SH-SY5Y (cell line): ENCODE measurements around the gene CEP70.

Experiments used
- GATA2 ChIP-seq: IDR thresholded peaks from 2 replicates; pipeline ENCODE4 v1.6.1; 2011; ENCODE audit warnings: mild to moderate bottlenecking, low read depth, low read length
- GATA3 ChIP-seq: IDR thresholded peaks from 2 replicates; pipeline ENCODE4 v1.6.1; 2011; ENCODE audit warnings: low read depth, mild to moderate bottlenecking, low read length, moderate library complexity

- no peak for TF ChIP-seq GATA3
- TF ChIP-seq GATA2: no peak
These were observed 95.1 kb downstream of the CEP70 start for GRCh38 chr3:138498991-138499390.
